MV-4-11 (cell line): ENCODE data around the gene NANOS1.
A peak's percentile ranks its signal among the peaks of the same experiment; 100 is the strongest.
"Not testable (repeated sequence)": the region's sequence is repeated elsewhere in the genome, so short reads cannot be mapped to it uniquely, and the experiment has no call there.

Experiments
- DNase-seq: peaks from one replicate; lab custom pipeline; 2025; lab: John Stamatoyannopoulos, UW

Gene NANOS1

DNA sequence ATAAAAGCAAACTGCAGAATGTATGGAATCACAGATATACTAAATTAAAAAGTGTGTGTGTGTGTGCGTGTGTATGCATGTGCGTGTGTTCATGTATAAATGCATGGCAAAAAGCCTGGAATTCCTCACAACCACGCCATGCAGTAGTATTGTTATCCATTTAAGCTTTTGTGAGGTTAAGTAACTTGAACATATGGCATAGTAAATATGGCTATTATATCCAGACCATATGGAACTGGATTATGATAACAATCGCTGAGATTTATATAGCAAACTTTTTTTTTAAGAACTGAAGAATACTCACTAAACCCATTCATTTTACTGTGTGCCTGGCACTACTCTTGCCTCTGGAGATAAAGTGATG lies 22.3 kb upstream of the NANOS1 start:
- no peak for DNase-seq

DNA sequence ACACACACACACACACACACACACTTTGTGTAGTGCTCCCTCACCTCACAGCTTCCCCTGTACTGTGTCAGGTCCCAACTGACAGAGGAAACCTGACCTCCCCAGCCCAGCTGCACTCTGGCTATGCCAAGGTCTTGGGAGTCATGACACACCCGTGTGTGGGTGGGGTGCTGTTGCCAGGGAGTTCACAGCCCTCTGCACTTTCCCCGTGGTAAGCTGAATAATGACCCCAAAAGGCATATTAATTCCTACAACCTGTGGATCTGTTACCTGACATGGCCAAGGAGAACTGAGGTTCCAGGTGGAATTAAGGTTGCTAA lies 8.9 kb upstream of the NANOS1 start:
- DNase-seq = no peak

GRCh38 chr10:119022846-119023552 lies 6.5 kb upstream of the NANOS1 start:
- no peak for DNase-seq

GRCh38 chr10:119023553-119023868 lies 6.0 kb upstream of the NANOS1 start:
- DNase-seq = no peak

- DNase-seq = no peak
Measured at GRCh38 chr10:119024882-119025281, 4.6 kb upstream of the NANOS1 start.

DNA sequence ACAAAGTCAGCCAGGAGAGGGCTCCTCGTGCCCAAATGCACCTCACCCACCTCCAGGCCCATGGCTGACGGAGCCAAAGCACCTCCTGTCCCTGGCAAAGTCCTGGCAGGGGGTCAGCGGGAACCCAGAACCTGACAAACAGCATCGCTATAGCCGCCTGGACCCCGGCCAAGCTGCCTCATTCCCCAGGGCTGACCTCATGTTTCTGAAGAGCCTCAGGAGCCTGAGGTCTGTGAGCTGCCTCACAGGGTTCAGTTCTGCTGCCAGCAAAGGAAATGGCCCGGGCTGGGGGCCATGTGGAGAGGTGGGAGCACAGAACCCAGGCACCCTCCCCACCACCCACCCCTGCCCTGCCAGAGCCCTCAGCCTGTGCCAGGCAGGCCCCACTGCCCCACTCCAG lies 4.2 kb upstream of the NANOS1 start:
- DNase-seq = no peak

DNA sequence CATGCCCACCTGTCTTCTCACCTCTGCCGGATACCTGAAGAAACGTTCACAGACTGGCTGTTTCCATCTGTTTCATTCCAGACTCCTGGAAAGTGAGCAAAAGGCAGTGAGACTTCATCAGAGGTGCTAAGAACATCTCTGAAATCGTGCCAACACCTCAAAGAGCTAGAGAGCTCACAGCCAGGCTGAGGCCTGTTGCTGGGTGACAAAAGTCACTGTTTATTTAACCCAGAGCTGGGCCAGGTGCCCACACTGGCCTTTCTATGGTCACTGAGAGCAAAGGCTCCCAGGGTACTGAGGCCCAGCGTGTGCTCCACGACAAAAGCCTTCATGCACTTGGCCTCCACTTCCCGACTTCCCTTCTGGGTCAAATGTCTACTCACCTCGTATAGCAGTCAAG lies 3.7 kb upstream of the NANOS1 start:
- no peak for DNase-seq

DNA sequence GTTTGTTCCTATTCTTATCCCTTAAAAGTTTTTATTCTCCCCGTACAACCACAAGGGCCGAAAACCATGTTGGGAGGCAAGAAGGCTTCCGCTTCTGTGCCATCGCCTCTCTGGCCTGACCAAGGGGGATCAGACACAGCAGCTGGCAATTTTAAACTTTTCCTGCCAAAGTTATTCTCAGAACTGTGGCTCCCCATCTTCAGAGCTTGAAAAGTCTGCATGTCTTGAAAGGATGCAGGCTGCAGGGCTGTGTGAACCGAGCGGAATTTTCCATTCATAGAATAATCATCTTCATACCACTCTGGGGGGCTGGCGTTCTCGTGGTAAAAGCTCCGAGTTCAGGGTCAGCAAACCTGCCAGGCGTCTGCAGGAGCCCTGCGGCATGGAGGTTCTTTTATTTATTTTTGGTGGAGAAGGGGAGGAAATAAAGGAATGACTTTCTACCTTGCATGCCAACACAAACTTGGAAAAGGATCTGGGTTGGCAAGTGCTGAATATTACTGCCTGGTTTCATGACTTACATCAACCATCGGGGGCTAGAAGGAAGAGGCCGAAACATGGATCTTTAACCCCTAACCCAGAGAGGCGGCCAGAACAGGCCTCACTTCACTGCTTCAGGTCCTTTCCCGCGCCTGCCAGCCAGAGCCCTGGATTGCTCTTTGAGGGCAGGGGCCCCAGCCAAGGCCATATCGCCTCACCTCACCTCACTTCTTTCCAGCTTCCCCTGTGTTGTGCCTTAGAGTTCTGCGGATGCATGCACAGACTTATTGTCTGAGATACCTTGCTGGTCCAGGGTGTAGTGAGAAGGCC lies 3.0 kb upstream of the NANOS1 start:
- DNase-seq = no peak

DNA sequence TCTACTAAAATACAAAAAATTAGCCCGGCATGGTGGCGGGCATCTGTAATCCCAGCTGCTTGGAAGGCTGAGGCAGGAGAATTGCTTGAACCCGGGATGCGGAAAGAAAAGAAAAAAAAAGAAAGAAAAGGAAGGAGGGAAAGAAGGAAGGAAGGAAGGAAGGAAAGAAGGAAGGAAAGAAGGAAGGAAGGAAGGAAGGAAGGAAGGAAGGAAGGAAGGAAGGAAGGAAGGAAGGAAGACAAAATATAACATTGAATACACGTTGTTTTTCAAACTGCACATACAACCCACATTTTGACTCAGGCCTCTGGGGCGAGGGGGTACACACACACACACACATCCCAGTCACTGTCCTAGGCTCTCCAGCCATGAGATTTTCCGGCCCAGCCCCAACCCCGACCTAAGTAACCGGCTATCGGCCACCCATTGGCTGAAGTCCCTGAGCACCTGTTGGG lies 1.0 kb upstream of the NANOS1 start:
- DNase-seq = not testable (repeated sequence)

GRCh38 chr10:119028900-119029612 lies 458 bp upstream of the NANOS1 start:
- peak; percentile 83 for DNase-seq

DNA sequence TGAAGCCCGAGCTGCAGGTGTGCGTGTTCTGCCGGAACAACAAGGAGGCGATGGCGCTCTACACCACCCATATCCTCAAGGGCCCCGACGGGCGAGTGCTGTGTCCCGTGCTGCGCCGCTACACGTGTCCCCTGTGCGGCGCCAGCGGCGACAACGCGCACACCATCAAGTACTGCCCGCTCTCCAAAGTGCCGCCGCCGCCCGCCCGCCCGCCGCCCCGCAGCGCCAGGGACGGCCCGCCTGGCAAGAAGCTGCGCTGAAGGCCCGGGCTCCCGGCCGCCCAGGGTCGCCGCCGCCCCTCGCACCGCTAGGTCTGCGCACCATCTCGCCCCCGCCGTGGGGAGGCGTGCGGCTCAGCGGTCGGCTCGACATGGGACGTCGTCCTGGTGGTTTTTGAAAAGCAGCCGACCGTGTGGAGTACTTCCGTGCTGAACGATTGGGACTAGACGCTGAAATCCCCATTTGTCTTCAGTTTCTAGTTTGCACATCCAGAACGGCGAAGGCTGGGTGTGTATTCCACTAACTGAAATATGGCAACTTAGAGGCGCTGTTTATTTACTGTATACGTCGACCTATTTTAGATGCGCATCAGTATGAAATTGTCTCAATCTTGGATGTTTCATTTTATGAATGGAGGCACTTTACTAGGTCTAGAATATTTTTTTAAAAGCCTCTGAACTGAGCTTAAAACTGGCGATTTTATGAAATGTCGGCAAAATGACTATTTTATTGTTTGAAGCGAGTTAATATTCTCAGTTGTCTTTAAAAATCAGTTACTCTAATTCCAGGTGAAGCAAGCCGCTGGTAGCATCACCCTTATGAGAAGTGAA lies 1.1 kb downstream of the NANOS1 start:
- DNase-seq = peak; percentile 74

DNA sequence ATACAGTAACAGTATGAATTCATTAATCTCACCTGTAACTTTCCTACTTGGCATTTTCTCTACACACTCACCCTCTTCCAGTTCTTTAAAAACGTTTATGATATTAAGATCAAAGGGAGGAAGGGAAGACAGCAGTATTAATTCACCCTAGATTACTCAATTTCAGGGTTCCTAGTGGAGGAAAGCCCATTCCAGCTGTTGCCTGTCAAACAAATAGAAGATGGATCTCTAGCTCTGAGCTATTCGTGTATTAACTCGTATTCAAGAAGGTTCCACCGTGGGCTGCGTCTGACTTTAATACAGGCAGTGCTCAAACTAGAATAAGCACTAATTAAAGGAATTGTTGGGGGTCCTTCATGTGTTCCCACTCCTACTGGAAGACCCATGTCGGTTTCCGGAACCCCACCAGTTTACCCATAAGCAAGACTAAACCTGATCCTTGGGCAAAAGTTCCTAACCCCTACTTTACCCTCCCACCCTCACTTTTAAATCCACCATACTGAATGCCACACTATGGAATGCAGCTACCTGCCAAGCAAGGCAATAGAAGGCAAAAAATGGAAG lies 2.1 kb downstream of the NANOS1 start:
- no peak for DNase-seq

- no peak for DNase-seq
Measured at GRCh38 chr10:119039161-119039560, 9.6 kb downstream of the NANOS1 start.

GRCh38 chr10:119041326-119041725 lies 11.8 kb downstream of the NANOS1 start:
- no peak for DNase-seq

DNA sequence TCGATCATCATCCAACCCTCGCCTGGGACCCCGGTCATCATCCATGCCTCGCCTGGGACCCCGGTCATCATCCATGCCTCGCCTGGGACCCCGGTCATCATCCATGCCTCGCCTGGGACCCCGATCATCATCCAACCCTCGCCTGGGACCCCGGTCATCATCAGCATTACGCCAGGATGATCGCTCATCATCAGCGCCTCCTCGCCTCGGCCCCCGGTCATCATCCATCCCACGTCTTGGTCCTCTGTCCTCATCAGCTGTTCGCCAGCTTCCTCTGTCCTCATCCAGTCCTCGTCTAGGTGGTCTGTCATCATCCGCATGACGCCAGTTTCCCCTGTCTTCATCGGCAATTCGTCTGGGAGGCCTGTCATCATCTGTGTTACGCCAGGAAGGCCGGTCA lies 12.7 kb downstream of the NANOS1 start:
- no peak for DNase-seq

GRCh38 chr10:119045561-119045960 lies 16.0 kb downstream of the NANOS1 start:
- DNase-seq = no peak

- DNase-seq = no peak
Measured at GRCh38 chr10:119049361-119049760, 19.8 kb downstream of the NANOS1 start.

DNA sequence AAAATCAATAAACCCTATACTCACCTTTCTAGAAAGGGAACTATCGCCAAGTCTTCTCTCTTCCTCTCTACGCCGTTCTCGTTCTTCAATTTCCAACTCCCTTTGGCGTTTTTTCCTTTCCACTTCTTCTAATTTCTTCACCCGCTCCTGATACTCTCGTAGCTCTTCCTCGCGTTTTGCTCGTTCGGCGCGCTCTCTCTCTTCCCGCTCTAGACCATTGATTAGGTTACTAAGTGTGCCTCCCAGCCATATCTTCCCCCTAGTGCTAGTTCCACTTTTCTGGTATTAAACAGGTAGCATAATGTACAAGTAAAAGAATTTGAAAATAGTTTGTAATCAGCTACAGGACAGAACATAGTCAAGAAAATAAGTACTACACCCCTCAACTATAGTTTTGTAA lies 20.3 kb downstream of the NANOS1 start:
- no peak for DNase-seq

DNA sequence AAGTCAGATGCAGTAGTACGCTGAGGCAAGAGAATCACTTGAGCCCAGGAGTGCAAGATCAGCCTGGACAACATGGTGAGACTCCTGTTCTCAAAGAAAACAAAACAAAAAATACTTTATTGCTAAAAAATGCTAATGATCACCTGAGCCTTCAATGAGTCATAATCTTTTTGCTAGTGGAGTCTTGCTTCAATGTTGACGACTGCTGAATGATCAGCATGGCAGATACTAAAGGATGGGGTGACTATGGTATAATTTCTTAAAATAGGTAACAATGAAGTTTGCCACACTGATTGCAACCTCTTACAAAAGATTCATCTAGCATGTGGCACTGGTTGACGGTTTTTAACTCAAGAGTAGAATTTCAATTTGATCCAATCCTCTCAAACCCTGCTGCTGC lies 22.3 kb downstream of the NANOS1 start:
- no peak for DNase-seq

DNA sequence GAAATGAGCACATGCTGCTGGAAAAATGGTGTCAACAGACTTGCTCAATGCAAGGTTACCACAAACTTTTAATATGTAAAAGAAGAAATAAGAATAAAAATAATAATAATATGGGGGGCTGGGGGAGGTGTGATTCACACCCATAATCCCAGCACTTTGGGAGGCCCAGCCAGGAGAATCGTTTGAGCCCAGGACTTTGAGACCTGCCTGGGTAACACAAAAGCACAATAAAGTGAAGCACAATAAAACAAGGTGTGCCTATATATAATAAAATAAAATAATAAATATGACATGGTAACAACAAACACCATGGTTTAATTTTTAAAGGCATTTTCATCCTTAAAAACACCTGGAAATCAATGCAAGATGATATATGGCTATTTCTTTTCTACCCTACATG lies 26.0 kb downstream of the NANOS1 start:
- no peak for DNase-seq

DNA sequence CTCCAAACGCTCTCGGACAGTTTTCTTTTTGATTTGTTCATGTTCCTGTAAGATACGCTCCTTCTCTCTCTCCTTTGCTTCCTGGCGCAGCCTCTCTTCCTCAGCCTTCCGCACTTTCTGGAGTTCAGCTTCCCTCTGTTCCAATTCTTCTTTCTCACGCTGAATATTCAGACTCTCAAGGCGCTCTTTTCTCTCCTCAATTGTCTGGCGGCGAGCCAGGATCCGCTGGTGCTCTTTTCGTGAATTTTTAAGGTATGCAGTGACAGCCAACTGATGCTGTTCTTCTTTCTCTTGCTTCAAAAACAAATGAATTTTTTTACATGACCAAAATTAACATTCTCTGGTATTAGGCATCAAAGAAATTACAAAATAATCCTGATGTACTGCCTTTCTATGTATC lies 28.5 kb downstream of the NANOS1 start:
- no peak for DNase-seq

GRCh38 chr10:119059557-119059956 lies 30.0 kb downstream of the NANOS1 start:
- DNase-seq = no peak
